Chondrocyte (in vitro differentiated cells): ENCODE data around the gene OAS1. TPM values are rescaled to one million over a fixed set of nuclear protein-coding genes. Genes with fewer than 3 reads are reported as not detected.

Source experiments
- DNase-seq: peaks from one replicate; pipeline ENCODE4 v3.0.0; 2021; ENCODE audit warnings: mixed read lengths, low spot score
- H3K27ac Mint-ChIP-seq: one replicate; pipeline ENCODE4 v1.8.0; 2021; ENCODE audit warnings: mild to moderate bottlenecking, moderate library complexity, mixed read lengths; ENCODE audit not compliant: unreplicated experiment
- H3K27me3 Mint-ChIP-seq: 2 replicates; pipeline ENCODE4 v1.8.0; 2021; ENCODE audit warnings: low read depth, mixed read lengths
- H3K36me3 Mint-ChIP-seq: 2 replicates; pipeline ENCODE4 v1.8.0; 2021; ENCODE audit warnings: low read depth, mixed read lengths
- H3K4me1 Mint-ChIP-seq: 2 replicates; pipeline ENCODE4 v1.8.0; 2021; ENCODE audit warnings: low read depth, mild to moderate bottlenecking, mixed read lengths
- H3K4me3 Mint-ChIP-seq: one replicate; pipeline ENCODE4 v1.8.0; 2021; ENCODE audit warnings: mild to moderate bottlenecking, moderate library complexity, mixed read lengths; ENCODE audit not compliant: unreplicated experiment
- H3K9me3 Mint-ChIP-seq: 2 replicates; pipeline ENCODE4 v1.8.0; 2021; ENCODE audit warnings: low read depth, mixed read lengths
- total RNA-seq: library from RNA; stranded (reverse); gene quantifications from 3 replicates; pipeline ENCODE4 v1.2.1, GENCODE V29; 2021
- TF ChIP-seq, protein P1 (sequence below): fragments of 200-600 bp; sonication (generic); IDR thresholded peaks from 2 replicates; pipeline ENCODE4 v1.5.0; 2021; ENCODE audit warnings: antibody characterized with exemption, mild to moderate bottlenecking, moderate library complexity

The OAS1 gene
- total RNA-seq, 1 donor from 2014 or later: not detected

DNA sequence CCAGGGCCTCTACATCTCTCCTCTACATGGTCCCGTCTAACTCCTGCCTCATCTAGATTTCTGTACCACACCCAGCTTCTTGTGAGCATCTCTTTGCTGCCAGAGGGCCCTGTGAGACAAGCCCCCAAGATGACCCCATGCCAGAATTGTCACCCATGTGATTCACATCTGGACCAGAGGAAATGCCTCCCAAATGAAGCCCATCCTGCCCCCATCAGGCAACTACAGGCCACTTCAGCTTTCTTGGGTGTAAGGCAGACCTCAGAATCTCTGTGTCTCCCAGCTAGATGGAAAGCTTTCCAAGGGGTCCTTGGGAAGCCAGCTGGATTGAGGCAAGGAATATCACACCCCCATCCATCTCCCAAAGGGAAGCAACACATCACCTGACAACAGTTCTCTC lies 22.2 kb downstream of the OAS1 start:
- no peak overlapping the region for H3K4me3 Mint-ChIP-seq
- no peaks in the 10 kb centered on the region for H3K36me3 Mint-ChIP-seq
- H3K4me1 Mint-ChIP-seq: no peaks in the 10 kb centered on the region
- TF ChIP-seq, protein P1, sequence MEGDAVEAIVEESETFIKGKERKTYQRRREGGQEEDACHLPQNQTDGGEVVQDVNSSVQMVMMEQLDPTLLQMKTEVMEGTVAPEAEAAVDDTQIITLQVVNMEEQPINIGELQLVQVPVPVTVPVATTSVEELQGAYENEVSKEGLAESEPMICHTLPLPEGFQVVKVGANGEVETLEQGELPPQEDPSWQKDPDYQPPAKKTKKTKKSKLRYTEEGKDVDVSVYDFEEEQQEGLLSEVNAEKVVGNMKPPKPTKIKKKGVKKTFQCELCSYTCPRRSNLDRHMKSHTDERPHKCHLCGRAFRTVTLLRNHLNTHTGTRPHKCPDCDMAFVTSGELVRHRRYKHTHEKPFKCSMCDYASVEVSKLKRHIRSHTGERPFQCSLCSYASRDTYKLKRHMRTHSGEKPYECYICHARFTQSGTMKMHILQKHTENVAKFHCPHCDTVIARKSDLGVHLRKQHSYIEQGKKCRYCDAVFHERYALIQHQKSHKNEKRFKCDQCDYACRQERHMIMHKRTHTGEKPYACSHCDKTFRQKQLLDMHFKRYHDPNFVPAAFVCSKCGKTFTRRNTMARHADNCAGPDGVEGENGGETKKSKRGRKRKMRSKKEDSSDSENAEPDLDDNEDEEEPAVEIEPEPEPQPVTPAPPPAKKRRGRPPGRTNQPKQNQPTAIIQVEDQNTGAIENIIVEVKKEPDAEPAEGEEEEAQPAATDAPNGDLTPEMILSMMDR: no peak
- H3K27me3 Mint-ChIP-seq: peaks cover 18% of the 10 kb centered on the region
- no peak overlapping the region for H3K27ac Mint-ChIP-seq
- DNase-seq: no peak
- peaks cover 7% of the 10 kb centered on the region for H3K9me3 Mint-ChIP-seq

DNA sequence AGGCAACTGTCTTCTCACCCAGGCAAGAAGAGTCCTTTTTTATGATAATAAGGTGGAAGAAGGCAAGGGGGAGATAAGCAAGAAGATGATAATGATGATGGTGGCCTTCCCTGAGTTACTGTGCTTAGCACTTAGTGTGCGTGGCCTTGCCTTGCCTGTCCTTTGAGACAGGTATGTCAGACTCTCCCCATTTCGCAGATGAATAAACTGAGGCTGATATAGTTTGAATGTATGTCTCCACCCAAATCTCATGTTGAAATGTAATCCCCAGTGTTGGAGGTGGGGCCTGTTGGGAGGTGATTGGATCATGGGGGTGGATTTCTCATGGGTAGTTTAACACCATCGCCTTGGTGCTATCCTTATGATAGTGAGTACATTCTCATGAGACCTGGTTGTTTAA lies 23.0 kb downstream of the OAS1 start:
- peaks cover 7% of the 10 kb centered on the region for H3K9me3 Mint-ChIP-seq
- no peak overlapping the region for H3K4me3 Mint-ChIP-seq
- TF ChIP-seq, protein P1: no peak
- no peaks in the 10 kb centered on the region for H3K4me1 Mint-ChIP-seq
- no peak for DNase-seq
- H3K27me3 Mint-ChIP-seq: peaks cover 17% of the 10 kb centered on the region
- no peaks in the 10 kb centered on the region for H3K36me3 Mint-ChIP-seq
- no peak overlapping the region for H3K27ac Mint-ChIP-seq

DNA sequence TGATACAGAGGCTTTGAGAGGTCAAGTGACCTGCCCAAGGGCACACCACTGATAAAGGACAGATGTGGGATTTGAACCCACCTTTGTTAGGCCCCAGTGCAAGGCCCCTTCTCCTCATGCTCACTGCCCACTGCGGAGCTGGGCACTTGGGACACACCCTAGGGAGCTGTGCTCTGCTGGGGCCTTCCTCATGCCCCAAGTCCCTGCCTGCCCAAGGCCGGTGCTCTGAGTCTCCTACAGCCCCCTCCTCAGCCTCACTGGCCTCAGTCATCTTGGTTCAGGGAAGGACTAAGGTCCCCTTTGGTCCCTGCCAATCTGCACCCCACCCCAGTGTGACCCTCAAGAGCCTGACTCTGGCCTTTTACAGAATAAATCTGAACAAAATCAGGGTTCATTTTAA lies 23.6 kb downstream of the OAS1 start:
- Mint-ChIP-seq H3K27ac (no peak overlapping the region), H3K27me3 (peaks cover 13% of the 10 kb centered on the region), H3K4me3 (no peak overlapping the region), H3K9me3 (peaks cover 8% of the 10 kb centered on the region), H3K36me3 (no peaks in the 10 kb centered on the region), H3K4me1 (no peaks in the 10 kb centered on the region)
- no peak for DNase-seq
- TF ChIP-seq, protein P1: no peak

DNA sequence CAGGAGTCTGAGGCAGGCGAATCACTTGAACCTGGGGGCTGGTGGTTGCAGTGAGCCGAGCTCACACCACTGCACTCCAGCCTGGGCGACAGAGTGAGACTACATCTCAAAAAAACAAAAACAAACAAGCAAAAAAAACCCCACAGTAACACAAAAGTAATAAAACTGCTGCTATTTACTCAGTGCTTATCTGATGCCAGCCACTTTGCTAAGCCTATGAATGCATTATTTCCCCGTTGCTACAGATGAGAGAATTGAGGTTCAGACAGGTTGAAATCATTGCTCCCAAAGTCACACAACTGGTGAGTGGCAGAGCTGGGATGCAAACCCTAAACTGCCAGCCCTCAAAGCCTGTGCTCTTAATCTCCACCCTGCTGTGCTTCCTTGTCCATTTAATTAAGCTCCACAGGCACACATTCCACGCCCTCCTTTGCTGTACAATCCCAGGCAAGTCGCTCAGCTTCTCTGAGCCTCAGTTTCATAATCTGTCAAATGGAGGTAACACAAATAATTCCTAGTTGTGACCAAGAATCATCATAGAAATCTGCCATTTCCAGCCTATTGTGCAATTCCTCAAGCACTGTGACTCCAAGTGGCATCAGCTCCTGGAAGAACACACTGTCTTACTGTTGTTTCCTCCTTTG lies 25.8 kb downstream of the OAS1 start:
- TF ChIP-seq, protein P1: no peak
- H3K27ac Mint-ChIP-seq: no peak overlapping the region
- DNase-seq: no peak
- peaks cover 11% of the 10 kb centered on the region for H3K27me3 Mint-ChIP-seq
- peaks cover 6% of the 10 kb centered on the region for H3K9me3 Mint-ChIP-seq
- no peak overlapping the region for H3K4me3 Mint-ChIP-seq
- no peaks in the 10 kb centered on the region for H3K4me1 Mint-ChIP-seq
- H3K36me3 Mint-ChIP-seq: no peaks in the 10 kb centered on the region

DNA sequence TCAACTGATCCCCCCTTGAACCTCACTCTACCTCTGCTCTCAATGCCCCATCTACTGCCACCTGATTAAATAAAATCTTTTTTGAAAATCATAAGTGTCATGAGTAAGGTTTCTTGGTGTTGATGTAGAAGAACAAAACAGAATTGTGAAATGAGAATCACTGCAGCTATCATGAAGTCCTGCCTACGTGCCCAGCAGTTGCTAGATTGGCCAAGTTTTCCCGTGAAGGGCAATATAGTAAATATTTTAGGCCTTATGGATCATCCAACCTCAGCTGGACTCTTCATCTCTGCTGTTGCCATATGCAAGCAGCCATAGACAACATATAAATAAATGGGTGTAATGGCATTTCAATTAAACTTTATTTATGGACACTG lies 26.4 kb downstream of the OAS1 start:
- H3K36me3 Mint-ChIP-seq: no peaks in the 10 kb centered on the region
- H3K9me3 Mint-ChIP-seq: peaks cover 3% of the 10 kb centered on the region
- peaks cover 11% of the 10 kb centered on the region for H3K27me3 Mint-ChIP-seq
- no peak overlapping the region for H3K27ac Mint-ChIP-seq
- DNase-seq: no peak
- no peaks in the 10 kb centered on the region for H3K4me1 Mint-ChIP-seq
- TF ChIP-seq, protein P1: no peak
- H3K4me3 Mint-ChIP-seq: no peak overlapping the region
